Tibial artery (tissue), 4 donors: ENCODE measurements around the gene IFNGR2.
"Not testable (repeated sequence)": the region's sequence is repeated elsewhere in the genome, so short reads cannot be mapped to it uniquely, and the experiment has no call there.

ENCODE experiments used
- DNase-seq, 2 donors: peaks; one replicate each; pipeline ENCODE4 v3.0.0-alpha.2; 2019
- H3K27ac ChIP-seq, 2 donors: fragments of 200-600 bp; sonication (generic) in 1 of 2; 1 replicate in 1 of 2; 2 replicates in 1 of 2; pipeline ENCODE4 v1.5.1; 2018 to 2019; ENCODE audit warnings: mild to moderate bottlenecking in 1 of 2
- H3K27me3 ChIP-seq, 2 donors: fragments of 200-600 bp; sonication (generic) in 1 of 2; one replicate each; pipeline versions ENCODE4 v1.5.1 to v1.6.0; 2016 to 2019
- H3K36me3 ChIP-seq, 3 donors: fragments of 200-600 bp; sonication (generic) in 2 of 3; one replicate each; pipeline ENCODE4 v1.5.1; 2016 to 2019; ENCODE audit warnings: mild to moderate bottlenecking in 2 of 3
- H3K4me1 ChIP-seq, 4 donors: fragments of 200-600 bp; sonication (generic) in 2 of 4; 1 replicate in 3 of 4; 2 replicates in 1 of 4; pipeline ENCODE4 v1.5.1; 2016 to 2019
- H3K4me3 ChIP-seq, 2 donors: fragments of 200-600 bp; sonication (generic) in 1 of 2; 1 replicate in 1 of 2; 2 replicates in 1 of 2; pipeline ENCODE4 v1.5.1; 2018 to 2019; ENCODE audit warnings: mild to moderate bottlenecking in 2 of 2
- H3K9me3 ChIP-seq, 3 donors: fragments of 200-600 bp; sonication (generic) in 1 of 3; one replicate each; pipeline ENCODE4 v1.5.1; 2016 to 2019
- intact Hi-C: fragments of 100-400 bp; cut with DNase I; formaldehyde crosslinking; loops from one replicate; pipeline ENCODE4 v1.15.0; 2023; ENCODE audit warnings: low total_unique reads
- TF ChIP-seq, protein P1 (sequence below), 2 experiments: fragments of 200-600 bp in 1 of 2; fragments of 450-650 bp in 1 of 2; IDR thresholded peaks; one replicate each; pipeline ENCODE4 v1.5.1; 2017 to 2019; ENCODE audit warnings: antibody characterized with exemption in 2 of 2, mild to moderate bottlenecking in 1 of 2, moderate library complexity in 1 of 2

Gene IFNGR2

DNA sequence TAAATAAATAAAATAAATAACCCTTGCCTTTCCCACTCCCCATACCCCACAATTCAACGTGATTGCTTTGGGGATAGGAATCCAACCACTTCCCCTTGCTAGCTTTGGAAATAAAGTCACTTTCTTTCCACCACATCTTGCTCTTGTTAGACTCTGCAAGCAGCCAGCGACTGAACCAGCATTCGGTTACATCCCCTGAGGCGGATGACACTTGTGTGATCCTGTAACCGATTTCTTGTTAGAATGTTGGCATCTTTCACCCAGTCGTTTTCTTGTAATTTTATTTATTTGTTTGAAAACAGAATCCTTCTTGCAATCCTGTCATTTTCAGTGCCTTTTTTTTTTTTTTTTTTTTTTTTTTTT lies 1.6 kb upstream of the IFNGR2 start:
- Histone ChIP-seq H3K27ac (no peak overlapping the region), H3K27me3 (no peaks in the 10 kb centered on the region), H3K4me1 (peaks cover 0 to 43% (median 23%) of the 10 kb centered on the region in 4 donors), H3K36me3 (no peaks in the 10 kb centered on the region), H3K9me3 (no peaks in the 10 kb centered on the region), H3K4me3 (no peak overlapping the region)
- intact Hi-C loops, result loop anchor here (5.0 kb wide), 1 partner anchor 36 kb away; no protein-coding TSS in a partner anchor
- no peak for DNase-seq
- TF ChIP-seq, protein P1, sequence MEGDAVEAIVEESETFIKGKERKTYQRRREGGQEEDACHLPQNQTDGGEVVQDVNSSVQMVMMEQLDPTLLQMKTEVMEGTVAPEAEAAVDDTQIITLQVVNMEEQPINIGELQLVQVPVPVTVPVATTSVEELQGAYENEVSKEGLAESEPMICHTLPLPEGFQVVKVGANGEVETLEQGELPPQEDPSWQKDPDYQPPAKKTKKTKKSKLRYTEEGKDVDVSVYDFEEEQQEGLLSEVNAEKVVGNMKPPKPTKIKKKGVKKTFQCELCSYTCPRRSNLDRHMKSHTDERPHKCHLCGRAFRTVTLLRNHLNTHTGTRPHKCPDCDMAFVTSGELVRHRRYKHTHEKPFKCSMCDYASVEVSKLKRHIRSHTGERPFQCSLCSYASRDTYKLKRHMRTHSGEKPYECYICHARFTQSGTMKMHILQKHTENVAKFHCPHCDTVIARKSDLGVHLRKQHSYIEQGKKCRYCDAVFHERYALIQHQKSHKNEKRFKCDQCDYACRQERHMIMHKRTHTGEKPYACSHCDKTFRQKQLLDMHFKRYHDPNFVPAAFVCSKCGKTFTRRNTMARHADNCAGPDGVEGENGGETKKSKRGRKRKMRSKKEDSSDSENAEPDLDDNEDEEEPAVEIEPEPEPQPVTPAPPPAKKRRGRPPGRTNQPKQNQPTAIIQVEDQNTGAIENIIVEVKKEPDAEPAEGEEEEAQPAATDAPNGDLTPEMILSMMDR (IDR thresholded peaks at IDR 0.05), result no peak

- no peaks in the 10 kb centered on the region for H3K27me3 ChIP-seq
- peak overlapping the region; percentile 91 to 96 for H3K27ac ChIP-seq
- DNase-seq, result peak; percentile 75 to 90
- H3K9me3 ChIP-seq, result no peaks in the 10 kb centered on the region
- H3K4me1 ChIP-seq, result peaks cover 0 to 43% (median 20%) of the 10 kb centered on the region in 4 donors
- TF ChIP-seq, protein P1 (IDR thresholded peaks at IDR 0.05), result no peak
- intact Hi-C loops, result loop anchor here (5.0 kb wide), 1 partner anchor 35 kb away; no protein-coding TSS in a partner anchor
- peak overlapping the region; percentile 65 to 81 for H3K4me3 ChIP-seq
- H3K36me3 ChIP-seq, result no peaks in the 10 kb centered on the region
Observed at GRCh38 chr21:33402001-33402979, 923 bp upstream of the IFNGR2 start.

DNA sequence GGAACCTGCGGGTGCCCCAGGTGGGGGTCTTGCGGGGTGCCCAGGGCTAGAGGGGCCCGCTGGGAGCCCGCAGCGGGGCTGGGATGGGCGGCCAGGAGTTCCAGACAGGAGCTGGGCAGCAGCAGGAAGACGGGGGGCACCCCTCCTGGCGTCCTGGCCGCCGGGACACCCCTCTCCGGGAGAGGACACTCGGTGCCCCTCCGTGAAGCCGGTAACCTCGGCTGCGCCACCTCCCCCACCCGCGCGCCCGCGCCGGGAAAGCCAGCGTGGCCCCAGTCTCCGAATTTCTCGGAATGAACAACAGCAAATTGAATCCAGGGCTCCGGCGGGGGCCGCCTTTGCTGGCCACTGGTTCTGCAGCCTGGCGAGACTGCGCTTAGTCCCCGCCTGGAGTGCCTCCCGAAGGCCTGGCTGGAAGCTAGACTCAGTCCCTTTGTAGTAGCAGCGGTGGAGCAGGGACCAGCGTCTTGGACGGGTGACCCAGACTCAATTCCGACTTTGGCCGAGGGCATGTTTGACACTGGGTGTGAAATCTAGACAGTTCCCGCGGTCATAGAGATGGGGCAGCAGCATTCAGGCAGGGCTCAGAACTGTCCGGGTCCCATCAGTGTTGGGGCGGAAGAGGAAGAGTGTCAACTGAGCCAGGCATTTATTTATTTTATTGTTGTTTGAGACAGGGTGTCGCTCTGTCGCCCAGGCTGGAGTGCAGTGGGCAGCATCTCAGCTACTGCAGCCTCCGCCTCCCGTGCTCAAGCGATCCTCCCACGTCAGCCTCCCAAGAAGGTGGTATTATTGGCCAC lies 773 bp downstream of the IFNGR2 start:
- H3K4me1 ChIP-seq, result peaks cover 0 to 46% (median 22%) of the 10 kb centered on the region in 4 donors
- TF ChIP-seq, protein P1 (IDR thresholded peaks at IDR 0.05), result no peak
- H3K4me3 ChIP-seq, result peak overlapping the region; percentile 65 to 81
- DNase-seq, result peak; percentile 49 to 80
- H3K27ac ChIP-seq, result peak overlapping the region; percentile 91 to 96
- H3K9me3 ChIP-seq, result no peaks in the 10 kb centered on the region
- intact Hi-C loops, result loop anchor here (5.0 kb wide), 1 partner anchor 33 kb away; no protein-coding TSS in a partner anchor
- H3K36me3 ChIP-seq, result no peaks in the 10 kb centered on the region
- H3K27me3 ChIP-seq, result no peaks in the 10 kb centered on the region

DNA sequence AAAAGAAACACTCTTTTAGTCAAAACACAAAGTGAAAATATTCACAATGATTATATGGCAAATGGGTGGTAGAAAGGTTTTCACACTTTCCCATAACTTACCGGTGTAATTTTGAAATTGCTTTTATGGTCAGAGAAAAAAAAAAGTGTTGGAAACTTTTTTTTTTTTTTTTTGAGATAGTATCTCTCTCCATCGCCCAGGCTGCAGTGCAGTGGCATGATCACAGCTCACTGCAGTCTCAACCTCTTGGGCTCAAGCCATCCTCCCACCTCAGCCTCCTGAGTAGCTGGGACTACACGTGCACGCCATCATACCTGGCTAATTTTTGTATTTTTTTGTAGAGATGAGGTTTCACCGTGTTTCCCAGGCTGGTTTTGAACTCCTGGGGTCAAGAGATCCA lies 3.3 kb downstream of the IFNGR2 start:
- H3K4me3 ChIP-seq, result no peak overlapping the region
- no peak overlapping the region for H3K27ac ChIP-seq
- intact Hi-C loops, result no loop called here

GRCh38 chr21:33411949-33412430 lies 8.8 kb downstream of the IFNGR2 start:
- H3K4me1 ChIP-seq, result peaks cover 0 to 29% (median 10%) of the 10 kb centered on the region in 4 donors
- no peak overlapping the region for H3K27ac ChIP-seq
- no peak for DNase-seq
- intact Hi-C loops, result no loop called here
- H3K27me3 ChIP-seq, result no peaks in the 10 kb centered on the region
- H3K9me3 ChIP-seq, result no peaks in the 10 kb centered on the region
- H3K36me3 ChIP-seq, result peaks cover 0 to 48% (median 29%) of the 10 kb centered on the region in 3 donors
- H3K4me3 ChIP-seq, result no peak overlapping the region
- TF ChIP-seq, protein P1 (IDR thresholded peaks at IDR 0.05), result no peak

More for the DNA sequence above, 3.3 kb downstream of the IFNGR2 start:
- peaks cover 0 to 9% (median 9%) of the 10 kb centered on the region in 3 donors for H3K36me3 ChIP-seq
- no peaks in the 10 kb centered on the region for H3K27me3 ChIP-seq
- no peak for DNase-seq
- no peaks in the 10 kb centered on the region for H3K9me3 ChIP-seq
- TF ChIP-seq, protein P1 (IDR thresholded peaks at IDR 0.05), result no peak
- peaks cover 0 to 53% (median 27%) of the 10 kb centered on the region in 4 donors for H3K4me1 ChIP-seq

DNA sequence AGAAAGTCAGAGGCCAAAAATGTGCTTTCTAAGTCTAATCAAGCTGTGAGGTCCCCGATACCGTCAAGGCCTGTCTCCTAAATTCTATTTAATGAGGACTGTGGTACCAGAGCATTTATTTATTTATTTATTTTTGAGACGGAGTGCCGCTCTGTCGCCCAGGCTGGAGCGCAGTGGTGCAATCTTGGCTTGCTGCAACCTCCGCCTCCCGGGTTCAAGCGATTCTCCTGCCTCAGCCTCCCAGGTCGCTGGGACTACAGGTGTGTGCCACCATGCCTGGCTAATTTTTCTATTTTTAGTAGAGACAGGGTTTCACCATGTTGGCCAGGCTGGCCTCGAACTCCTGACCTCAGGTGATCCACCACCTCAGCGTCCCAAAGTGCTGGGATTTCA lies 9.2 kb downstream of the IFNGR2 start:
- H3K4me3 ChIP-seq, H3K9me3 ChIP-seq, H3K27ac ChIP-seq, DNase-seq, H3K27me3 ChIP-seq, intact Hi-C loops: not testable (repeated sequence)
- Histone ChIP-seq H3K4me1 (peaks cover 0 to 25% (median 10%) of the 10 kb centered on the region in 4 donors), H3K36me3 (peaks cover 0 to 52% (median 29%) of the 10 kb centered on the region in 3 donors)
